NCI-H1048 (cell line): Measurements from ENCODE around the gene ITCH.

ENCODE experiments used
- DNase-seq: peaks from one replicate; lab custom pipeline; 2025; lab: John Stamatoyannopoulos, UW

Gene ITCH

DNA sequence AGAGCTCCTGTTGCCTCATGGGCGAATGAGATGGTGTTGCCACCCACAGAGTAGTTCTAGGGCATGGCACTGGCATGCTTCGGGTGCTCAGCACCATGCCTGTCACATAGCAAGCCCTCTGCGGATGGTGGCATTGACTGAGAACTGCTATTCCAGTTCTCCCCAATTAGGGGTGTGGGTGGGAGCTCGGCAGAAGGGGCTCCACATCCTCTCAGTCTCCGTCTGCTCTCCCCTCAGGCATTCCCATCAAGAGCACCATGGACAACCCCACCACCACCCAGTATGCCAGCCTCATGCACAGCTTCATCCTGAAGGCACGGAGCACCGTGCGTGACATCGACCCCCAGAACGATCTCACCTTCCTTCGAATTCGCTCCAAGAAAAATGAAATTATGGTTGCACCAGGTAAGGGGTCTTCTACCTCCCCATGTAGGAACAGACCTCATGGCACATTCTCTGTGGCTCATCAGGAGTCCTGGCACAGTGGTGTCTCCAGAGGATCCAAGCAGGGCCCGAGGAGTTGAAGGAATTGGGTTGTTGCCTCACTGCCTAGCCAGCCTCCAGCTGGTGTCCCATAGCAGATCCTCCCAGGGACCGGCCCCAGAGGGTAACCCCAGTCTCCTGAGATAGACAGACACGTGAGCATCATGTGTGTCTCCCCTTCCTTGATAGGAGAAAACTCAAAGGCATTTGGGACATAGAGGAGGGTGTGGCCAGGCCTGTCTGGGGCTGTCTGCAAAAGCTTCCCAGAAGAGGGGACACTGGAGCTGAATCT, 171.5 kb downstream of the ITCH start:
- no peak for DNase-seq

DNA sequence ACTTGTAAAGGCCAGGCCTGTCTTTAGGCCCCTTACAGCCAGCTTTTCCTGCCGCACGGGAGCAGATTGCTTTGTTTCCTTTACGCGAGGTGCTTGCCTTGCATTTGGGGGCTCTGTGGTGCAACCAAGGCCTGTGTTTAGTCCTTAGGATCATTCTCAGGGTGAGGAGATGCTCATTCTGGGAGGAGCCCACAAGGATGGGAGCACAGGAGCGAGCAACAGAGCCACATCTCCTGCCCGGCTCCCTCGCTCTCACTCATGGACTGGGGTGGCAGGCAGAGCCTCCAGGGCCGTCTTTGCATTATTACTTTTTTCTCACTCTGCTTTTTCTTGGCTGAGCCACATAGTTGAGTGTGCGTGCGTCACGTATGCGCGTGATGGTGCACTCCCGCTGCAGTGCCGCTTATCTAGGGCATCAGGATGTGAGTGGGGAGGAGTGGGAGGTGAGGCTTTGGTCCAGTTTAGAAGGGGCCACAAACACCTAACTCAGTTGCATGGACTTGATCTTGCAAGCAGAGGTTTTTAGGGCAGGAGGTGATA, 172.3 kb downstream of the ITCH start:
- no peak for DNase-seq

DNA sequence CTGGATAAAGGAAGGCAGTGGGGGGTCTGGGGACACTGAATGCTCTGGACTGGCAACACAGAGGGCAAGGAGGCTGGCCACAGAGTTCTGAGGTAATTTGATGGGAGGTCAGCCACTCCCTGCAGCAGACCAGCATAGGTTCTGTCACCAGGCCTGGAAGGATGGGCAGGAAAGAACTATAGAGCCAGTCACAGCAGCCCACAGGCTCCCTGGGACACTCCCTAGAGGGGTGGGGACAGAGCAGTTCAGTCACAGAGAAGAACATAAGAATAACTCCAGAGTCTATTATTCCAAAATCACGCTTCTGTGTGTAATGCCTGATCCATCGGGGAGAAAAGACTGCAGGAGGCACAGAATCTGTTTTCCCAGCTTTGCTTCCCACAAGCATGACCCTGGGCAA, 172.8 kb downstream of the ITCH start:
- no peak for DNase-seq

GRCh38 chr20:34536798-34537394, 173.8 kb downstream of the ITCH start:
- no peak for DNase-seq

DNA sequence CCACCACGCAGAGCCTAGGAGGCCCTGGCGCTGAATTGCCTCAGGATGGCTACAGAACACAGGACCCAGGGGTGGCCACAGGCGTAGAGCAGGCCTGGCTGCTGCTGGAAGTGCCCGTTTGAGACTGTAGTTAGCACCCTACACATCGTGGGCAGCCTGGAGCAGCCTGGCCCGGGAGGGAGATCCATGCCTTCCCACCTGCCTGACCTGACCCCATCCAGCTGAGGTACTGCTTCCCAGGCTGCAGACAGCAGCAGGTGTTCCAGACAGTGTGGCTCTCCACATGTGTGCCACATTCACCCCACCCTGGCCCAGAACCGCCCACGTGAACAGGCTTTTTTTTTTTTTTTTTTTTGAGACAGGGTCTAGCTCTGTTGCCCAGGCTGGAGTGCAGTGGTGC, 174.6 kb downstream of the ITCH start:
- no peak for DNase-seq

- DNase-seq: no peak
Measured at GRCh38 chr20:34538671-34539123, 175.6 kb downstream of the ITCH start.

- no peak for DNase-seq
Measured at GRCh38 chr20:34539756-34540155, 176.7 kb downstream of the ITCH start.

- DNase-seq: no peak
Measured at GRCh38 chr20:34540596-34541263, 177.7 kb downstream of the ITCH start.

DNA sequence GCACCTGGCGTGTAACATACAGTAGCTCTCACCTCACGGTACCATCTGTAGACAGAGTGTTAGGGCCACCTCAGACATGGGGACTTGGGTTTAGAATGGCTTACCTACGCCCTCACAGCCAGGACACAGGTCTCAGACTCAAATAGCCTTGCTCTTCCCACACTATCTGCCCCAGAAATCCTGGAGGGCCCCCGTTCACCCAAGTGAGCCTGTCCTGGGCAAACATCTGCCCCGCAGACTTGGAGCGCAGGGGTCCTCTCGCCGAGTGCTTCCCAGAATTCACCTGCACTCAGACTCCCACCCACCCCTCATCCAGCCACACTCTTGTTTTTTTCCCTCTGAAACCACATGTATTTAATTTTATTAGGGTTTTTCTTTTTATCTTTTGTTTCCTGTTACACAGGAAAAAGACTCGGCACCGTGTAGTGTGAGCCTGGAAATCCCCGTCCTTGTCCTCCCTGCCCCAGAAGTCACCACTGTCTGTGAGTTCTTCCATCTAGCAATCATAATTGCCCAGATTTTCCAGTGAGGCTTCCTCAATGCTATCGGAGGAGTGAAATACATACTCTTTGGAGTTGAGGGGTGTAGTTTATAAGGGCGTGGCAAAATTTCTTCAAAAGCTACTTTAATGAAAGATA, 178.3 kb downstream of the ITCH start:
- DNase-seq: no peak

- no peak for DNase-seq
Measured at GRCh38 chr20:34541917-34542316, 178.8 kb downstream of the ITCH start.

DNA sequence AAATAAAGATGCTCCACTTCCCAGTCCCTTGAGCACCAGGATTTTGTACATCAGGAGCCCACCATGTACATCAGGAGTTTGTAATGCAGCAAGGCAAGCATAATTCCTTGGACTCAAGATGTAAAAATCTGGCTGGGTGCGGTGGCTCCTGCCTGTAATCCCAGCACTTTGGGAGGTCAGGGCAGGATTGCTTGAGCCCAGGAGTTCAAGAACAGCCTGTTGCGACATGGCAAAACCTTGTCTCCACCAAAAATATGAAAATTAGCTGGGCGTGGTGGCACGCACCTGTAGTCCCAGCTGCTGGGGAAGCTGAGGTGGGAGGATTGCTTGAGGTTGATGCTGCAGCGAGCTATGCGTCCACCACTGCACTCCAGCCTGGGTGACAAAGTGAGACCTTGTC, 179.4 kb downstream of the ITCH start:
- DNase-seq: no peak

DNA sequence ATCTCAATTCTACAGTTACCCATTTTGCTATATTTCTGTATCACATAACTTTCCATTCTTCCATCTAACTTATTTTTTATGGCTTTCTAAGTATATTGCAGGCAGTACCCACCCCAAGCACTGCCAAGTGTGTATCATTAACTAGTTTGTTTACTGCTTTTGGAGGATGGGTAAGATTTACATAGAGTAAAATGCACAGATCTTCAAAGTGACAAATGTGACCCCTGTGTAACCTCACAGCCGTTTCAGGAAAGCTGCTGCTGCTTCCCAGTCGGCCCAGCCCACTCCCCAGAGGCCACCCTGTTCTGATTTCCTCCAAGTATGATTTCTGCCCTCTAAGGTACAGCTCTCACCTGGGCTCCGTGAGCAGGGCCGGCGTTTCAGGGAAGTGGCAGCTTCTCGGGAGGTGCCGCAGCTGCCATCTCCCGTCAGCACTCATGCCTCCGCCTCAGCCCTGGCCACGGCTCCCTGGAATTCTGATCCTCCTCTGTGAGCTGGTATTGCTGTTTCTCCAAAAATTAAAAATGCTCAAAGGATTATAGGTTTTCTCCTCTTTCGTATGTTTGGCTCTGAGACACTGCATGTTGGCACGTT, 180.5 kb downstream of the ITCH start:
- DNase-seq: no peak

GRCh38 chr20:34544109-34544796, 181.2 kb downstream of the ITCH start:
- DNase-seq: no peak

GRCh38 chr20:34546751-34547181, 183.7 kb downstream of the ITCH start:
- no peak for DNase-seq

DNA sequence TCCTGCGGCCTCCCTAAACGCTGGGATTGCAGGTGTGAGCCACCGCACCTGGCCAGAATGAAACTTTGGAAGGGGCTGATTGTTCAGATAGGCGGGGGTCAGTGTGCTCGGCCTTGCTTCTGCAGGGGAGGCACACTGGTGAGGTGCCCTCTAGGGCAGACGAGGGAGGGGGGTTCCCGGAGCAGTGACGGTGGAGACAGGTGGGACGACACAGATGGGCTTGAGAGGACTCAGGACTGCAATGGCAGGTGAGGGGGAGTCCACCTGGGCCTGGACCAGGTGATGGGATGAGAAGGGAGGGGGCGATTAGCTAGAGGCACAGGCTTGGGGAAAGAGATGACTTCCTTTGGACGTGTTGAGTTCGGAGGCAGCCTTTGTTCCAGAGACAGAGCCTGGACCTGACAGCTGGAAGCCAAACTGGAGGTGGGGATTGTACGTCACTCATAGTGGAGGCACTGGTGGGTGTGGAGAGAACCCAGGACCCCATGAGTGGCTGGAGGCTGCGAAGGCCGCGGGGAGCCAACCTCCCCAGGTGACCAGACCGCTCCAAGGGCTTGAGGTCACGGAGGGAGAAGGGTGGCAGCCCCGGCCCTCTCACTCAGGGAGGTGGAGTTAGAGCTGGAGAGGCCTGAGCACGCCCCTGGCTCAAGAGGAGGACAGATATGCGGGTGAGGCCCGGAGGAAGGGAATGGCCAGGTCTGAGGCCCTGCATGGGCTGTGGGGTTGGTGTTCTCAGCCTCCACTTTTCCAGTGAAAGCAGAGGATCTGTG, 185.0 kb downstream of the ITCH start:
- no peak for DNase-seq

DNA sequence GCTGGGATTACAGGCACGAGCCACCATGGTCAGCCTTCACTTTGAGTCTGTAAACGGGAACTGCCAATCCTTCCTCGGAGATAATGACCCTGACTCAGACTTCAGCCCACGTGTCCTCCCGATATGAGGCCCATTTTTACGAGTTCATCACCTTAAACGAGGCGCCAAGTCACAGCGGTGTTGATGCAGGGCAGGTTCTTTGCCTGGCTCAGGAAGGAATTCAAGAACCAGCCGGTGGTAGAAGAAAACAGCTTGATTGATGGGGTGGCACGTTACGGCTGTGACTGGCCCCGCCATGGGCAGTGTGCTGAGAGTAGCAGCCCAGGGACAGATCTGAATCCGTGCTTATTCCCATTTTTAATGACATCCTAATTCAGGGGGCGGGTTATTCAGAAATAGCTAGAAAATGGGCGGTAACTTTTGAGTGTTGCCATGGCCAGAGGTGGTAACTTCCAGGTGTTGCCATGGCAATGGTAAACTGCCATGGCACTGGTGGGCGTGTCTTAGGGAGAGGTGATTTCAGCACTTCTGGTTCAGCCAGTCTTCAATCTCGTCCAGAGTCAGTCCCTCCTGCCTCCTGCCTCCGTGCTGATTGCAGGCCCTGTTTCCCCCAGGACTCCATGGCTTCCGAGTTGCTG, 186.3 kb downstream of the ITCH start:
- no peak for DNase-seq

DNA sequence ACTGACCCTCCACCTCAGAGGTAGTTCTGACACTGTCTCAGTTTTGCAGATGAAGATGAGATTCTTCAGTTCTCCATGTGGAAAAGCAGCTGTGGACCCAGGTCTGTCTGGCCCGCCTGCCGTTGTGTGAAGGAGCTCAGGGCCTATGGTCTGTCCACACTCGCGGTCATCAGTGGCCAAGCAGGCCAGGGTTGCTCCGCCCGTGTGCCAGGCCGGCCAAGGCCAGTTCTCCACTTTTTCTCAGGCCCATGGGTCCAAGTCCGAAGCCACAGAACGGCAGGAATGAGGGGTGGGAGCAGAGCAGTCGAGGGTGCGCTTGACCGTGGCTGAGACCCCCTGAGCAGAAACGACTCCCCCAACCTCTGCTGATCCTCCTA, 186.8 kb downstream of the ITCH start:
- DNase-seq: no peak

GRCh38 chr20:34552569-34552968, 189.5 kb downstream of the ITCH start:
- no peak for DNase-seq

DNA sequence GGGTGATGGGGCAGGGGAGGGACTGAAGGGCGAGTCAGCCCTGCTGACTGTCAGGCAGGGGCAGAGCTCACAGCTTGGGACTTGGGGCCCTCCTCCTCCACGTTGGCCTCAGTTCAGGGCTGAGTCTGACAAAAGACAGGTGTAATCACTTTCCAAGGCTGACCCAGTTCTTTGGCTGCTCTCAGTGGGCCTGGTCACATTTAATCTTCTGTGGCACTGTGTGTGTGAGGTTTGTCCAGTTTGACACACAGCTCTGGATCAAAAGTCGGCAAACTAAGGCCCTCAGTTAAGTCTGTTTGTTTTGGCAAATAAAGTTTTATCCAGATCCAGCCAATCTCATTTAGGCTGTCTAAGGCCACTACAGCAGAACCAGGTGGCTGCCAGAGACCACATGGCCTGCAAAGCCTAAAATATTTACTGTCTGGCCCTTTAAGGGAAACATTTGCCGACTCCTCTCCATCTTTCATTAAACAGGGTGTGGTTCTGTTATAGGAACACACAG, 190.3 kb downstream of the ITCH start:
- DNase-seq: no peak

DNA sequence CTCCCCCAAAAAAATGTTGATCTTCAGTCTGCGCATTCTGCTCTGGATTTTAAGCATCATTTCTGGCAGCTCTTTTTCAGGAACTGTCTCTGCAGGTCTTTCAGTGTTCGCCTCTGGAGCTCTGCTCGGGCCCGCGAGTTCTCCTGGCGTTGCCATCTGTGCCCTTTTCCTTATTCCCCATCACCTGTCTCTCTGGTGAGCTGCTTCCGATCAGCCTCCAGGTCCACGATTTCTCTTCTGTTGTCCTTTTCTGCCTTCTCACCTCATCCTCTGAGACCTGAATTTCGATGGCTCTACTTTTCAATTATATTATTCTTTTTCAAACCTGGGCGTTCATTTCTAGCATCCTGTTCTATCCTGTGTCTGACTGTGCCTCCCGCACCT, 194.9 kb downstream of the ITCH start:
- DNase-seq: no peak
